Fibroblast of mammary gland (primary cell): ENCODE results near the gene CDH13.

Source experiments
- DNase-seq: peaks from one replicate; pipeline ENCODE4 v3.0.0-alpha.2; 2010; ENCODE audit warnings: low read depth
- H3K4me3 ChIP-seq: 2 replicates; pipeline ENCODE4 v1.5.1; 2011; ENCODE audit warnings: low read depth, mild to moderate bottlenecking, low read length, moderate library complexity; ENCODE audit not compliant: control insufficient read depth
- TF ChIP-seq, protein P1 (sequence below): conservative IDR thresholded peaks from 2 replicates; pipeline ENCODE4 v1.5.1; 2011; ENCODE audit warnings: low read depth, low read length, inconsistent platforms; ENCODE audit not compliant: control insufficient read depth, insufficient read depth

The CDH13 gene

DNA sequence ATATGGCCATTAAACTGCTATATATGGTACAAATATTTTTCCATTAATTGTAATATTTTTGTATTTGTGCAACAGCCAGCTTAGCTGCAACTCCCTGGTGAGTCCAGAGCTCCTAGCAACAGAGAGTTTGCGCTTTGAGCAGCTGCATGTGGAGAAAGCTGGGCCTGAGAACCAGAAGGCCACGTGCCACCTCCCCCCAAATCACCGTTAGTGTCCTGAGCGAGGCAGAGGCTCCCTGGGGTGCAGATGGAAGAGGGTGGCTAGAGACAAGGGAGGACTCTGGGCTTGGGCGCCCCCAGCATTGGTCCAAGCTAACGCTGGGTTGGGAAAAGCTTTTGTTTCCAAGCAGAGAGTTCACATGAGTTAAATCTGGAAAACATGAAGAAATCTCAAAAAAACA, 1222.7 kb downstream of the CDH13 start:
- H3K4me3 ChIP-seq = no peak overlapping the region
- DNase-seq = no peak
- TF ChIP-seq, protein P1, sequence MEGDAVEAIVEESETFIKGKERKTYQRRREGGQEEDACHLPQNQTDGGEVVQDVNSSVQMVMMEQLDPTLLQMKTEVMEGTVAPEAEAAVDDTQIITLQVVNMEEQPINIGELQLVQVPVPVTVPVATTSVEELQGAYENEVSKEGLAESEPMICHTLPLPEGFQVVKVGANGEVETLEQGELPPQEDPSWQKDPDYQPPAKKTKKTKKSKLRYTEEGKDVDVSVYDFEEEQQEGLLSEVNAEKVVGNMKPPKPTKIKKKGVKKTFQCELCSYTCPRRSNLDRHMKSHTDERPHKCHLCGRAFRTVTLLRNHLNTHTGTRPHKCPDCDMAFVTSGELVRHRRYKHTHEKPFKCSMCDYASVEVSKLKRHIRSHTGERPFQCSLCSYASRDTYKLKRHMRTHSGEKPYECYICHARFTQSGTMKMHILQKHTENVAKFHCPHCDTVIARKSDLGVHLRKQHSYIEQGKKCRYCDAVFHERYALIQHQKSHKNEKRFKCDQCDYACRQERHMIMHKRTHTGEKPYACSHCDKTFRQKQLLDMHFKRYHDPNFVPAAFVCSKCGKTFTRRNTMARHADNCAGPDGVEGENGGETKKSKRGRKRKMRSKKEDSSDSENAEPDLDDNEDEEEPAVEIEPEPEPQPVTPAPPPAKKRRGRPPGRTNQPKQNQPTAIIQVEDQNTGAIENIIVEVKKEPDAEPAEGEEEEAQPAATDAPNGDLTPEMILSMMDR = no peak
